ENCODE results near the gene CDC42BPB. TPM values are rescaled to one million over a fixed set of nuclear protein-coding genes. Genes with fewer than 3 reads are reported as not detected.

The CDC42BPB gene
- total RNA-seq, 4 donors from 2014 or later, result 85.8 to 170 (median 102) TPM

DNA sequence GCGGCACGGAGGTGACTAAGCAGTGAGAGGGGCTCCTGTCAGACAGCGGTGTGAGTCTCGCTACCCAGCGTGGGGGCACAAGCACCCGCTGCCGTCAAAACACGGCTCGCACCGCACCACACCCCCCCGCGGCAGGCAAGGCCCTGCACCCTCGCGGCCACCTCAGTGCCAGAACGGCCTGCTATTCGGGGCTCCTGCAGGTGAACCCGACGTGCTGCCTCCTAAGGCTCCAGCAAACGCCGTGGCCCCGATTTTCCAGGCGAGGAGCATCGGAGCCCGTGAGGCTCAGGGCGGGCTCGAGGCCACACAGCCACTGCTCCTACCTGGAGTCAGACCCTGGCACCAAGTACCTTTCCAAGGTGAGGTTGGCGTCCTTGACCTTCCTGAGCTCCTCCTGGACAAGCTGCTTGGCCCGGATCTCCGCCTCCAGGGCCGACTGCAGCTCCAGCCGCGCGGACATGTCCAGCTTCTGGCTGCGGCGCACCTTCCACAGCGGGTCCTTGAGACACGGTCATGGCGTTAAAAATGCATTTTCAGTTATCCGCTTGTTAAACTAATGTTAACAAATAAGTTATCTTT lies 93.1 kb downstream of the CDC42BPB start:
- TF ChIP-seq, protein P1, sequence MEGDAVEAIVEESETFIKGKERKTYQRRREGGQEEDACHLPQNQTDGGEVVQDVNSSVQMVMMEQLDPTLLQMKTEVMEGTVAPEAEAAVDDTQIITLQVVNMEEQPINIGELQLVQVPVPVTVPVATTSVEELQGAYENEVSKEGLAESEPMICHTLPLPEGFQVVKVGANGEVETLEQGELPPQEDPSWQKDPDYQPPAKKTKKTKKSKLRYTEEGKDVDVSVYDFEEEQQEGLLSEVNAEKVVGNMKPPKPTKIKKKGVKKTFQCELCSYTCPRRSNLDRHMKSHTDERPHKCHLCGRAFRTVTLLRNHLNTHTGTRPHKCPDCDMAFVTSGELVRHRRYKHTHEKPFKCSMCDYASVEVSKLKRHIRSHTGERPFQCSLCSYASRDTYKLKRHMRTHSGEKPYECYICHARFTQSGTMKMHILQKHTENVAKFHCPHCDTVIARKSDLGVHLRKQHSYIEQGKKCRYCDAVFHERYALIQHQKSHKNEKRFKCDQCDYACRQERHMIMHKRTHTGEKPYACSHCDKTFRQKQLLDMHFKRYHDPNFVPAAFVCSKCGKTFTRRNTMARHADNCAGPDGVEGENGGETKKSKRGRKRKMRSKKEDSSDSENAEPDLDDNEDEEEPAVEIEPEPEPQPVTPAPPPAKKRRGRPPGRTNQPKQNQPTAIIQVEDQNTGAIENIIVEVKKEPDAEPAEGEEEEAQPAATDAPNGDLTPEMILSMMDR (IDR thresholded peaks at IDR 0.05; ENCODE audit: low read depth), result no peak

DNA sequence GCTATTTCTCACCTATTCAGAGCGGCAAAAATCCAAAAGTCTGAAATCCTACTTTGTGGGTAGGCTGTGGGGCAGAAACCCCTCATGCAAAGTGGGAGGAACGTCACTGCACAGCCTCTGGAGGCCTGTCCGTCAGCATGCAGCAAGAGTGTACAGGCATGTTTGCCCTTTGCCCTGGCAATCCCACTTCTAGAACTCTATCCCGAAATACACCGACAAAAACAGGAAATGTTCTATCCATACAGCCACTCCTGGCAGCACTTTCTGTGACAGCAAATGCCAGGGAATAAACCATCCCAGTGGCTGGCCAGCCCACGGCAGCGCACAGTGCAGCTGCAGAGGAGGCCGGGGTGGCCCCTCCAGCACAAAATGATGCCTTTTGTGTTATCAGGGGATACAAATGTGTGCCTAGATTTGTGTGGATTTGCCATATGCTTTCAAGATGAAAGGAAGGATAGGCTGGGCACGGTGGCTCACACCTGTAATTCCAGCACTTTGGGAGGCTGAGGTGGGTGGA lies 95.2 kb downstream of the CDC42BPB start:
- TF ChIP-seq, protein P1 (IDR thresholded peaks at IDR 0.05; ENCODE audit: low read depth), result no peak

DNA sequence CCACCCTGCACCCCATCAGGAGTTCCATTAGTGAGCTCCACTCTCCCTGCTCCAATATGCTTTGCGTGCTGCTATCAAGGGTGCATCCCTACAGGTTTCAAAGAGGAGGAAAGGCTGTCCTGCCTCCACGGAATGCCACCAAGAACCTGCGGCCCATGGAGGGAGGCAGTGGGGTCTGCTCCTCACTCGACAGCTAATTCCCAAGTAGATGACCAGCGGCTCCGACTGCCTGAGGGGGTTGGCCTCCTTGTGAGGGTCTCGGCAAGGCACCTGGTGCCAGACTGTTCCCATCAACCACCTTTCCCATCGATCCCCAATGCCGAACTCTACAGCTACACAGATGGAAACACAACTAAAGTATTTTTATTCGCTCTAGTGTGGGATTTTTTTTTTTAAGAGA lies 98.9 kb downstream of the CDC42BPB start:
- TF ChIP-seq, protein P1 (IDR thresholded peaks at IDR 0.05; ENCODE audit: low read depth), result no peak

DNA sequence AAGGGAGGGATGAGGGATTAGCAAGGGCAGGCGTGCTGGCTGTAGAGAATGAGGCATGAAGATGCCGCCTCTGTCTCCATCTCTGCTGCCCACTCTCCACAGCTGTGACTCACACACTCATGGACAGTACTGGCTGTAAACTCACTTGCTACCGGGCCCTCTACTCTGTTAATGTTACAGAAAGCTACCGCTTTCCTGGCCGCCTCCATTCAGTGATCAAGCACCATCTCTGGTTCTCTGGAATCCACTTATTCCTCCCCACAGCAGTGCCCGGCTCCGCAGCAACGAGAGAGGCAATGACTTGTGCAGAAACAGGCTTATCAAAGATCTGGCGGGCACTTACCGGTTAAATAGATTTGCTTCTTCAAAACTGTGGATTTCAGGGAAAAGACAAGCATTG lies 100.1 kb downstream of the CDC42BPB start:
- TF ChIP-seq, protein P1 (IDR thresholded peaks at IDR 0.05; ENCODE audit: low read depth), result no peak

DNA sequence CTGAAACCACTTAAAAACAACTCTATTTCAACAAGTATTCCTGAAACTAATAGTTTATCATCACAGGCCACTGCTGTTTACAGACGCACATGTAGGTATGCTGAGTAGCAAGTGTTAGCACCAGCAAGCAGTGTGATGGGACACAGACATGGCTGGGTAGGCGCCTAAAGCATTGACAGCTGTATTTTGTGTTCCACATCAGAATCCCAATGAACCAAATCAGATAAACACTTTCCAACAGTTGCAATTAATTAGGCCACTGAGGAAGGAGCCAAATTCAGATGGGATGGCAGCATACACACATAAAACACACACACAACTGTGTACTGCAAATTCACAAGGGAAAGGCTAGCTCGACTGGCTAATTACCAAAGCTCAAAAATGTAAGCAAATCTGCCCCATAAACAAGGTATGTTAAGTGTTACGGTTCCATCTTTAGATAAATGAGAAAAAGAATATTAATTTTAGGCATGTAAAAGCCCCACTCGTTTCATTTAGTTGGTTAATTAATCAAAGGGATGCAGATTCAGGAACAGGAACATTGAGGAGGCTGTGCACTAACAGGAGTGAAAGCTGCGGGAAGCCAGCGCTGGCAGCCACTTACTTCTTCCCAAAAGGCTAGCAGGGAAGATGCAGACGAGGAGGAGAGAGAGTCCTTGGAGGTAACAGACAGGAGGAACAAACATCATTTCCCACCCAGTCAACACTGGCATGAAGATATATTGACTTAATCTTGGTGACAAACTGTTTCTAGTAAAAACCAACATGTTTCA lies 101.5 kb downstream of the CDC42BPB start:
- TF ChIP-seq, protein P1 (IDR thresholded peaks at IDR 0.05; ENCODE audit: low read depth), result no peak

DNA sequence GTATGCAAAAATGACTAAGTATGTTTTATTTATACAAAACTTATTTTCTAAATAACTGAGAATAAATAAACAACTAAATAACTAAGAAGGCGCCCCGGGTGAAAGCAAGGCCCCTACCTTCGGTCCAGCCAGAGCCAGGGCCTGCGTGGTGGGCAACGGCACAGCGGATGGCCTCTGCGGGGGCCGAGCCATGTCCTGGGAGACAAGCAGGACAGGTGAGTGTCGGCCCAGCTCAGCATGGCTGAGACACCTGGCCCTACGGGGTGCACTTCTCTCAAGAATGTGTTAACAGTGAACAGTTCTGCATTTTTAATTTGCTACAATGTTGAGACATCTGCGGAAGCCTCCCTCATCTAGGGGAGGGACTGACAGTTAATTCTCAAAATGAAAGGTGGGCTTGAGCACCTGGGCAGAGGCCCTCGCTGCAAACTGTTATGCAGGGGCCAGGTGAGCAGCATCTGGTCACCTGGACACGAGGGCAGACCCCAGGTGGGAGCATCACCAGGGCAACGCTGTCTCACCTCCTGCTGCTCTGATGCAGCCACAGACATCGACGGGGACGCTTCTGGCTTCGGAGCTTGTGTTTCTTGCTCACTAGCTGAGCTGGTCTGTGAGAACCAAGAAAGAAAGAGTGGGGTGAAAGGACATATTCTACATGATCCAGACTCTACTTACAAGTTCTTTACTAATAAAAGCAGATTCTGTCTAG lies 103.1 kb downstream of the CDC42BPB start:
- TF ChIP-seq, protein P1 (IDR thresholded peaks at IDR 0.05; ENCODE audit: low read depth), result no peak

DNA sequence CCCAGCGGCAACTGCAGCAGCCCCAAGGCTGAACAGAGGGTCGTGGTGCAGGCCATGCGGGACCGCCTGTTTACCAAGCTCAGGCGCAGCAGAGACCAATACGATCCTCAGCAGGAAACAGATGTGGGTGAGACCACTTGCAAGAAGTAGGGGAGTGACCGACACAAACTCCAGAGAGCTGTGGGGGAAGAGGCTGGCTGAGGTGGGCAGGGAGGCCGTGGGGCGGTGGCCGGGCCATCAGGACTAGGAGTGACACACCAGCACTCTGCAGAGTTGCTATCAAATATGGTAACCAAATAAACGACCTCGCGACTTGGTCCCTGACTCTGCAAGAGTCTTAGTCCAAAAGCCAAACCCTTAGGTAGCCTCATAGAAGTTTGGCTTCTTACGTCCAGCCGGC lies 104.2 kb downstream of the CDC42BPB start:
- TF ChIP-seq, protein P1 (IDR thresholded peaks at IDR 0.05; ENCODE audit: low read depth), result no peak
